VCaP (cell line): ENCODE results near the gene RSBN1.
"Not testable (repeated sequence)": the region's sequence is repeated elsewhere in the genome, so short reads cannot be mapped to it uniquely, and the experiment has no call there.

Experiments used
- H3K27ac ChIP-seq: fragments of 450-650 bp; 2 replicates; pipeline ENCODE4 v1.5.1; 2017
- TF ChIP-seq, protein P1 (sequence below): fragments of 450-650 bp; conservative IDR thresholded peaks from 2 replicates; pipeline ENCODE4 v1.5.1; 2017; ENCODE audit warnings: mild to moderate bottlenecking, moderate library complexity

The RSBN1 gene

GRCh38 chr1:113856401-113856790 is 44.1 kb upstream of the RSBN1 start:
- no peak overlapping the region for H3K27ac ChIP-seq
- TF ChIP-seq, protein P1, sequence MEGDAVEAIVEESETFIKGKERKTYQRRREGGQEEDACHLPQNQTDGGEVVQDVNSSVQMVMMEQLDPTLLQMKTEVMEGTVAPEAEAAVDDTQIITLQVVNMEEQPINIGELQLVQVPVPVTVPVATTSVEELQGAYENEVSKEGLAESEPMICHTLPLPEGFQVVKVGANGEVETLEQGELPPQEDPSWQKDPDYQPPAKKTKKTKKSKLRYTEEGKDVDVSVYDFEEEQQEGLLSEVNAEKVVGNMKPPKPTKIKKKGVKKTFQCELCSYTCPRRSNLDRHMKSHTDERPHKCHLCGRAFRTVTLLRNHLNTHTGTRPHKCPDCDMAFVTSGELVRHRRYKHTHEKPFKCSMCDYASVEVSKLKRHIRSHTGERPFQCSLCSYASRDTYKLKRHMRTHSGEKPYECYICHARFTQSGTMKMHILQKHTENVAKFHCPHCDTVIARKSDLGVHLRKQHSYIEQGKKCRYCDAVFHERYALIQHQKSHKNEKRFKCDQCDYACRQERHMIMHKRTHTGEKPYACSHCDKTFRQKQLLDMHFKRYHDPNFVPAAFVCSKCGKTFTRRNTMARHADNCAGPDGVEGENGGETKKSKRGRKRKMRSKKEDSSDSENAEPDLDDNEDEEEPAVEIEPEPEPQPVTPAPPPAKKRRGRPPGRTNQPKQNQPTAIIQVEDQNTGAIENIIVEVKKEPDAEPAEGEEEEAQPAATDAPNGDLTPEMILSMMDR, result no peak

- TF ChIP-seq, protein P1, result no peak
- no peak overlapping the region for H3K27ac ChIP-seq
Observed at GRCh38 chr1:113855630-113856400, 43.5 kb upstream of the RSBN1 start.

DNA sequence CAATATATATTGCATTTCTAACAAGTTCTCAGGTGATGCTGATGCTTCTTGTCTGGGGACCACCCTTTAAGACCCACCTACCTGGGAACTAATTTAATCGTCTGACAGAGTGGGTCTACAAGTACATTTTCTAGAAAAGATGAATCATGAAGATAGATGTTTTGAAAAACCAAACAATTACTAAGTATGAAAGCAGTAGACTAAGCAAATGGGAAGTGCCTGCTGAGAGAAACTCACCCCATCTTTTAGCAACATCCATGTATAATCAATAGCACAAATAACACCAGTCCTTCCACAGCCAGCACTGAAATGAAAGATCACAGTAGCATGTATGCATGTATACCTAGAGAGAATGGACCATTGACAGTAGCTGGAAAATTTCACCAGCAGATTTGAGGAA is 42.0 kb upstream of the RSBN1 start:
- no peak overlapping the region for H3K27ac ChIP-seq
- TF ChIP-seq, protein P1, result no peak

DNA sequence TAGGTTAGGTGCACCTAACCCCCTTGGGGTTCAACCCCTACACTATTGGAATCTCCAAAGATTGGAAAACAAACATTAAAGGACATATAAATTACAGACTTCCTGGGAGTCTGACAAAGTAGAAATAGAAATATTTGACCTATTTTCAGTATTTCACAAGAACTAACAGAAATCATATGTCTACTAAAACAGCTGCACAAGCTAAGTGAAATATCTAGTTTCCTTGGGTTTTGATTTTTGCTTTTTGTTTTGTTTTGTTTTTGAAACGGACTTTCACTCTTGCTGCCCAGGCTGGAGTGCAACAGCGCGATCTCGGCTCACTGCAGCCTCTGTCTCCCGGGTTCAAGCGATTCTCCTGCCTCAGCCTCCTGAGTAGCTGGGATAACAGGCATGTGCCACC is 40.4 kb upstream of the RSBN1 start:
- not testable (repeated sequence) for H3K27ac ChIP-seq

- H3K27ac ChIP-seq, result no peak overlapping the region
- TF ChIP-seq, protein P1, result no peak
Observed at GRCh38 chr1:113850127-113850796, 38.0 kb upstream of the RSBN1 start.

DNA sequence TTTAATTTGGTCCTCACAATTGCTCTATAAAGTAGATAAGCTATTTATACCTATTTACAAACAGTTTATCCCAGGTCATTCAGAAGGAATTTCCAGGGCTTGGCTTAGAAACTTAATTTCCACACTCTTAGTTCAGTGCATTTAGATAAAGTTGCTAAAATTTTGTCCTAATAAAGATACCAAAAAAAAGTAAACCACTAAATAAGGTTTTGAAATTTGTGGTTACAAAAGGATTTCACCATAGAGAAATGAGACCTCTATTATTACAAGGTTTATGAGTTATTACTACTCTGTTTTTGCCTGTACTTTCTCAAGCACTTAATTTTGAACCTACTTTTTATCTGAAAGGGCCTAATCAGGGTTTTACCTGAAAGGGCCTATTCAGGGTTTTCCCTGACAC is 36.8 kb upstream of the RSBN1 start:
- TF ChIP-seq, protein P1, result no peak
- no peak overlapping the region for H3K27ac ChIP-seq

- TF ChIP-seq, protein P1, result no peak
- no peak overlapping the region for H3K27ac ChIP-seq
Observed at GRCh38 chr1:113846391-113847035, 34.2 kb upstream of the RSBN1 start.
